GM12872 (cell line): ENCODE measurements around the gene FAM187B.

Experiments used
- TF ChIP-seq, protein P1 (sequence below): IDR thresholded peaks from 3 replicates; pipeline ENCODE4 v1.5.1; 2011; ENCODE audit warnings: low read depth, mild to moderate bottlenecking, low read length, moderate library complexity; ENCODE audit not compliant: insufficient read depth

The FAM187B gene

GRCh38 chr19:35236638-35237400, 8.3 kb upstream of the FAM187B start:
- TF ChIP-seq, protein P1, sequence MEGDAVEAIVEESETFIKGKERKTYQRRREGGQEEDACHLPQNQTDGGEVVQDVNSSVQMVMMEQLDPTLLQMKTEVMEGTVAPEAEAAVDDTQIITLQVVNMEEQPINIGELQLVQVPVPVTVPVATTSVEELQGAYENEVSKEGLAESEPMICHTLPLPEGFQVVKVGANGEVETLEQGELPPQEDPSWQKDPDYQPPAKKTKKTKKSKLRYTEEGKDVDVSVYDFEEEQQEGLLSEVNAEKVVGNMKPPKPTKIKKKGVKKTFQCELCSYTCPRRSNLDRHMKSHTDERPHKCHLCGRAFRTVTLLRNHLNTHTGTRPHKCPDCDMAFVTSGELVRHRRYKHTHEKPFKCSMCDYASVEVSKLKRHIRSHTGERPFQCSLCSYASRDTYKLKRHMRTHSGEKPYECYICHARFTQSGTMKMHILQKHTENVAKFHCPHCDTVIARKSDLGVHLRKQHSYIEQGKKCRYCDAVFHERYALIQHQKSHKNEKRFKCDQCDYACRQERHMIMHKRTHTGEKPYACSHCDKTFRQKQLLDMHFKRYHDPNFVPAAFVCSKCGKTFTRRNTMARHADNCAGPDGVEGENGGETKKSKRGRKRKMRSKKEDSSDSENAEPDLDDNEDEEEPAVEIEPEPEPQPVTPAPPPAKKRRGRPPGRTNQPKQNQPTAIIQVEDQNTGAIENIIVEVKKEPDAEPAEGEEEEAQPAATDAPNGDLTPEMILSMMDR: peak; percentile 24; the same call in 1 of the 3 replicates

GRCh38 chr19:35232912-35233311, 4.4 kb upstream of the FAM187B start:
- TF ChIP-seq, protein P1: no peak

GRCh38 chr19:35231956-35232645, 3.6 kb upstream of the FAM187B start:
- TF ChIP-seq, protein P1: no peak

DNA sequence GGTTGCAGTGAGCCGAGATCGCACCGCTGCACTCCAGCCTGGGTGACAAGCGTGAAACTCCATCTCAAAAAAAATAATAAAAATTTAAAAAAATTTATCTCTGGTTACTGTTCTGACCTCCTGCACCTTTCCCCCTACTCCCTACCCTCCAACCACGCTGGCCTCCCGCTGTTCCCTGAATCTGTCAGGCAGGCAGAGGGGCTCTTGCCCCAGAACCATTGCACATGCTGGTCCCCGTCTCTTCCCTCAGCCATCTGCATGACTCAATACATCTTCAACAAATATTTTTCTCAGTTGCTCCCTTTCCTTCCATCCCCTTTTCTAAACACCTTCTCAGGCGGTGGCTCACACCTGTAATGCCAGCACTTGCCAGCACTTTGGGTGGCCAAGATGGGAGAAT, 1.1 kb upstream of the FAM187B start:
- TF ChIP-seq, protein P1: no peak

DNA sequence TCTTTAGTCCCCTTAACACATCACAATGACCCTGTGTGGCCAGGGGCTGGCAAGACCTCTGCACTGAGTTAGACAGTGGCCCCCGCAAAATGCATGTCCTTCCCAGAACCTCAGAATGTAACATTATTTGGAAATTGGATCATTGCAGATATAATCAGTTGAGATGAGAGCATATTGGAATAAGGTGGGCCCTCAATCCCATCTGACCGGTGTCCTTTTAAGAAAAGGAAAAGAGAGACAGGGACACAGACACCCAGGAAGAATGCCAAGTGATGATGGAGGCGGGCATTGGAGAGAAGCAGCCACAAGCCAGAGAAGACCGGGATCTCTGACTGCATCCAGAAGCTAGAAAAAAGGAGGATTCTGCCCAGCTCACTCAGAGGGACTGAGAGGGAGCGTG, 1.8 kb downstream of the FAM187B start:
- TF ChIP-seq, protein P1: no peak

- TF ChIP-seq, protein P1: no peak
Measured at GRCh38 chr19:35225951-35226350, 2.6 kb downstream of the FAM187B start.

- TF ChIP-seq, protein P1: no peak
Measured at GRCh38 chr19:35224681-35225571, 3.6 kb downstream of the FAM187B start.
